GM23338 (cell line): ENCODE measurements around the gene DLG5. TPM values are rescaled to one million over a fixed set of nuclear protein-coding genes. Genes with fewer than 3 reads are reported as not detected.
A peak's percentile ranks its signal among the peaks of the same experiment; 100 is the strongest.

Experiments used
- ATAC-seq: fragments of 200-7000 bp; cut with Tn5 transposase; 3 replicates; pipeline ENCODE4 v1.9.1; 2020
- DNase-seq: peaks from one replicate; pipeline ENCODE4 v3.0.0-alpha.2; 2015; ENCODE audit warnings: low spot score
- H2AFZ ChIP-seq: fragments of 200-600 bp; sonication (generic); 2 replicates; pipeline ENCODE4 v1.8.0; 2016; ENCODE audit warnings: antibody characterized with exemption, mild to moderate bottlenecking, moderate library complexity
- H3F3A ChIP-seq: fragments of 200-600 bp; sonication (generic); replicated peaks from 2 replicates; pipeline ENCODE4 v1.8.0; 2017; ENCODE audit warnings: antibody characterized with exemption, mixed run types, low read depth
- H3K27ac ChIP-seq: fragments of 200-600 bp; sonication (generic); 2 replicates; pipeline ENCODE4 v1.6.1; 2016; ENCODE audit warnings: low read depth
- H3K27me3 ChIP-seq: fragments of 200-600 bp; sonication (generic); 2 replicates; pipeline ENCODE4 v1.8.0; 2016; ENCODE audit warnings: mild to moderate bottlenecking, mixed run types, moderate library complexity; ENCODE audit not compliant: insufficient read depth
- H3K36me3 ChIP-seq: fragments of 200-600 bp; sonication (generic); 2 replicates; pipeline ENCODE4 v1.8.0; 2016; ENCODE audit warnings: mild to moderate bottlenecking; ENCODE audit not compliant: insufficient read depth
- H3K4me1 ChIP-seq: fragments of 200-600 bp; sonication (generic); 2 replicates; pipeline ENCODE4 v1.8.0; 2016; ENCODE audit warnings: mild to moderate bottlenecking, moderate library complexity; ENCODE audit not compliant: insufficient read depth
- H3K4me2 ChIP-seq: fragments of 200-600 bp; sonication (generic); 2 replicates; pipeline ENCODE4 v1.7.1; 2017; ENCODE audit warnings: mixed run types
- H3K4me3 ChIP-seq: fragments of 200-600 bp; sonication (generic); 2 replicates; pipeline ENCODE4 v1.6.1; 2016; ENCODE audit warnings: mixed run types
- H3K79me2 ChIP-seq: fragments of 200-600 bp; sonication (generic); replicated peaks from 2 replicates; pipeline ENCODE4 v1.8.0; 2017; ENCODE audit warnings: mild to moderate bottlenecking; ENCODE audit not compliant: insufficient read depth
- H3K9me2 ChIP-seq: fragments of 200-600 bp; sonication (generic); 2 replicates; pipeline ENCODE4 v1.8.0; 2017; ENCODE audit not compliant: insufficient read depth
- H4K20me1 ChIP-seq: fragments of 200-600 bp; sonication (generic); replicated peaks from 2 replicates; pipeline ENCODE4 v1.8.0; 2017; ENCODE audit warnings: mild to moderate bottlenecking; ENCODE audit not compliant: insufficient read depth
- H3K27ac Mint-ChIP-seq: 2 replicates; pipeline ENCODE4 v1.8.0; 2020; ENCODE audit warnings: inconsistent platforms, mild to moderate bottlenecking, moderate library complexity, mixed read lengths
- H3K27me3 Mint-ChIP-seq: 3 replicates; pipeline ENCODE4 v1.8.0; 2022; ENCODE audit warnings: low read depth, mild to moderate bottlenecking, moderate library complexity, mixed read lengths, inconsistent platforms; ENCODE audit not compliant: insufficient read depth, poor library complexity
- H3K36me3 Mint-ChIP-seq: 3 replicates; pipeline ENCODE4 v1.8.0; 2021; ENCODE audit warnings: low read depth, mild to moderate bottlenecking, inconsistent platforms, moderate library complexity, mixed read lengths
- H3K4me1 Mint-ChIP-seq: 3 replicates; pipeline ENCODE4 v1.8.0; 2020; ENCODE audit warnings: mild to moderate bottlenecking, inconsistent platforms, mixed read lengths
- H3K4me3 Mint-ChIP-seq: 3 replicates; pipeline ENCODE4 v1.8.0; 2021; ENCODE audit warnings: moderate library complexity, mild to moderate bottlenecking, inconsistent platforms, mixed read lengths
- H3K9me3 Mint-ChIP-seq: 3 replicates; pipeline ENCODE4 v1.8.0; 2020; ENCODE audit warnings: moderate library complexity, mild to moderate bottlenecking, inconsistent platforms, mixed read lengths
- CREB1 ChIP-seq: fragments of 250-450 bp; sonication (Bioruptor Pico); IDR thresholded peaks from 2 replicates; pipeline ENCODE4 v1.5.0; 2020; ENCODE audit warnings: low read depth, mild to moderate bottlenecking, moderate library complexity
- EZH2phosphoT487 ChIP-seq: fragments of 200-600 bp; sonication (generic); IDR thresholded peaks from one replicate; pipeline ENCODE4 v1.8.1; 2018; ENCODE audit warnings: antibody characterized with exemption; ENCODE audit not compliant: unreplicated experiment
- JUNB ChIP-seq: IDR thresholded peaks from one replicate; pipeline ENCODE4 v1.6.1; 2016; ENCODE audit warnings: antibody characterized with exemption; ENCODE audit not compliant: unreplicated experiment
- REST ChIP-seq: IDR thresholded peaks from one replicate; pipeline ENCODE4 v1.6.1; 2018; ENCODE audit warnings: antibody characterized with exemption; ENCODE audit not compliant: unreplicated experiment
- STAT1 ChIP-seq: IDR thresholded peaks from one replicate; pipeline ENCODE4 v1.6.1; 2016; ENCODE audit warnings: antibody characterized with exemption; ENCODE audit not compliant: unreplicated experiment
- ZNF114 ChIP-seq: fragments of 250-450 bp; sonication (Bioruptor Pico); IDR thresholded peaks from 2 replicates; pipeline ENCODE4 v1.5.0; 2020; ENCODE audit warnings: mild to moderate bottlenecking, moderate library complexity
- ZNF331 ChIP-seq: fragments of 250-450 bp; sonication (Bioruptor Pico); IDR thresholded peaks from 2 replicates; pipeline ENCODE4 v1.5.0; 2020; ENCODE audit warnings: low read depth, mild to moderate bottlenecking, moderate library complexity
- ZNF462 ChIP-seq: fragments of 250-450 bp; sonication (Bioruptor Pico); IDR thresholded peaks from 2 replicates; pipeline ENCODE4 v1.5.0; 2020; ENCODE audit warnings: mild to moderate bottlenecking, moderate library complexity
- polyA plus RNA-seq: library from polyadenylated mRNA; unstranded; fragments of >200 nt; fragmentation: Nextera tagmentation; extraction: Ambion mirVana; gene quantifications from 2 replicates; pipeline ENCODE4 v1.2.1, GENCODE V29; 2016
- total RNA-seq: library from RNA; depleted of rRNA; stranded (reverse); fragments of >200 nt; shearing (Covaris generic); gene quantifications from 2 replicates; pipeline ENCODE4 v1.2.3, GENCODE V29; 2014

Gene DLG5
- total and polyA plus RNA-seq, 2 experiments from 2014 or later: 7.4 to 66.6 TPM

- TF ChIP-seq ZNF114 (CRISPR knock-in tag): no peak
- TF ChIP-seq REST: no peak
- TF ChIP-seq ZNF331 (CRISPR knock-in tag): no peak
- TF ChIP-seq CREB1 (CRISPR knock-in tag): no peak
- no peak for TF ChIP-seq STAT1
These were observed 1.2 kb downstream of the DLG5 start (continued) for GRCh38 chr10:77925410-77925794.

- peaks cover 44% of the 10 kb centered on the region for H3K4me1 ChIP-seq
- no peak overlapping the region for H3K27ac Mint-ChIP-seq
These were observed 3.9 kb downstream of the DLG5 start for GRCh38 chr10:77922566-77923179.

More at GRCh38 chr10:77922566-77923179, 3.9 kb downstream of the DLG5 start:
- H3K27ac ChIP-seq: no peak overlapping the region
- Mint-ChIP-seq H3K4me3 (no peak overlapping the region; the same call in 2 of the 3 replicates), H3K27me3 (peaks cover 11% of the 10 kb centered on the region), H3K4me1 (peaks cover 45% of the 10 kb centered on the region), H3K9me3 (no peaks in the 10 kb centered on the region), H3K36me3 (peaks cover 4% of the 10 kb centered on the region)
- peaks cover 11% of the 10 kb centered on the region for H3F3A ChIP-seq
- TF ChIP-seq JUNB (no peak), ZNF462 (no peak), ZNF331 (CRISPR knock-in tag) (no peak), EZH2phosphoT487 (no peak)
- DNase-seq (no peak), ATAC-seq (no peak)
- peaks cover 13% of the 10 kb centered on the region for H4K20me1 ChIP-seq
- no peaks in the 10 kb centered on the region for H3K9me2 ChIP-seq
- peaks cover 2% of the 10 kb centered on the region; the same call in 1 of the 2 replicates for H3K27me3 ChIP-seq
- H3K4me3 ChIP-seq: no peak overlapping the region
- H3K4me2 ChIP-seq: 0 out of 2 replicates have a peak overlapping the region, but pooled peaks have one; percentile 14
- H3K36me3 ChIP-seq: no peaks in the 10 kb centered on the region
- no peak overlapping the region for H2AFZ ChIP-seq
- peaks cover 82% of the 10 kb centered on the region for H3K79me2 ChIP-seq
